Activated CD4-positive, alpha-beta T cell treated with anti-CD3 and anti-CD28 coated beads, Interleukin-2, amount 50 U/mL, for 1 hour (primary cell): ENCODE measurements around the gene CERS1.
"Not testable (repeated sequence)": the region's sequence is repeated elsewhere in the genome, so short reads cannot be mapped to it uniquely, and the experiment has no call there.

Source experiments
- DNase-seq: peaks from one replicate; pipeline ENCODE4 v3.0.0-alpha.2; 2020

The CERS1 gene

GRCh38 chr19:18917593-18917992, 21.6 kb upstream of the CERS1 start:
- DNase-seq = not testable (repeated sequence)

- peak; percentile 24 for DNase-seq
Measured at GRCh38 chr19:18915639-18916038, 19.7 kb upstream of the CERS1 start.

DNA sequence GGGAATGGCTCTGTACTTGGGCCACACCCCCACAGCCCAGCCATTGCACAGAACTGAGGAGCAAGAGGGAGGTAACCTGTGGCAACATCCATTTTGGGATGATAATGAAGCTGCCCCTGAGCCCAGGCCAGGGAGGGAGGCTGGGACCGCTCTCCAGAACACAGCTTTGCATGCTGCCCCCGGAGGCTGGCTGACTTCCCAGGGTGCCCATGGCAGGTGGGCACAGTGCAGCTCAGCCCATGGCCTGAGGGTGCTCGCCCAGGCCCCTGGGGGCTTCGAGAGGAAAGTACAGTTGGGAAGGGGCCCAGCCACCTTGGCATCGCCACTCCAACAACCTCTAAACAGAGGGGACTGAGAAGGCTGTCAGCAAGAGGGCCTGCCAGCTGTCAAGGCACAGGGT, 17.5 kb upstream of the CERS1 start:
- no peak for DNase-seq

DNA sequence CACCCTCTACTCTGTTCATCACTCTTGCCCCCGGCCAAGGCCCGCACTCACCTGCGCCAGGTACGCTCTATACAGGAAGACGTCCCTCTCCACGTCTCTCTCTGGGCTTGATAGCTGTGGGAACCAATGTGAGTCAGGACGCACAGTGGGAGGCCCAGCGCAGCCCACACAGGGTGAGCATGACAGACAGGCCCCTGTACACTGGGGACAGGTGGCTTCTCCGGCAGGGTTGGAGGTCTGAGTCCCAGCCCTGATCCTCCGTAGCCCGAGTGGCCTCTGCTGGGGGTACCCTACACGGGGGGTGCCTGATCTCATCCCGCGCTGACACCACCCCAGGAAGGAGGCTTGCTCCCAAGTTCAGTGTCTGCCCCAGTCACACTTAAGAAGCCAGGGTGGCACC, 17.0 kb upstream of the CERS1 start:
- no peak for DNase-seq

DNA sequence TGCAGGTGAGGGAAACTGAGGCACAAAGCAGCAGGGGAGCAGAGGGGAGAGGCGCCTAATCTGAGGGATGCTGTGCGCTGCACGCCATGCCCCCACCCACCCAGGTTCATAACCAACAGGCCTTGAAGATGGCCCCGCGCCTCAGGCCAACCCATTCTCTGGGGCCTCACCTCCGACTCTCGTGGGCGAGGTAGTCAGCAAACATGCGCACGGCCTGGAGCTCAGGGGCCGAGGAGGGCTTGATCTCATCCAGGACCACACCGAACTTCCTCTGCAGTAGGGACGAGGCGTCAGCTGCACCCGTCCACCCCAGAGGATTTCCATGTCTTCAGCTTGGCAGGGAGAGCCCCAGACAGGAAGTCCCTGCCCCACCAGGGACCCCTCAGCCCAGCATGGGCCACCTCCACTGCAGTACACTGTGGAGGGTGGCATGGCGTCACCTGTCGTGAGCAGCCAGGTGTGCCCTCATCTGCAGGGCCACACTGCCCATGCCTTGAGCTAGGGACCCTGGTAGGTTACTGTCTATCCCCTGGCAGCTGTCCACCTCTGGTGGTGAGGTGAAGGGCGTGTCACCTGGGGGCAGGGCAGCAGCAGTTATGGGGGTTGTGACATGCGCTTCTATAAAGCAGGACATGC, 15.0 kb upstream of the CERS1 start:
- DNase-seq = no peak

- no peak for DNase-seq
Measured at GRCh38 chr19:18910010-18910409, 14.1 kb upstream of the CERS1 start.

GRCh38 chr19:18908917-18909619, 13.1 kb upstream of the CERS1 start:
- no peak for DNase-seq

GRCh38 chr19:18906605-18907519, 10.9 kb upstream of the CERS1 start:
- no peak for DNase-seq

- no peak for DNase-seq
Measured at GRCh38 chr19:18905513-18906236, 9.7 kb upstream of the CERS1 start.

DNA sequence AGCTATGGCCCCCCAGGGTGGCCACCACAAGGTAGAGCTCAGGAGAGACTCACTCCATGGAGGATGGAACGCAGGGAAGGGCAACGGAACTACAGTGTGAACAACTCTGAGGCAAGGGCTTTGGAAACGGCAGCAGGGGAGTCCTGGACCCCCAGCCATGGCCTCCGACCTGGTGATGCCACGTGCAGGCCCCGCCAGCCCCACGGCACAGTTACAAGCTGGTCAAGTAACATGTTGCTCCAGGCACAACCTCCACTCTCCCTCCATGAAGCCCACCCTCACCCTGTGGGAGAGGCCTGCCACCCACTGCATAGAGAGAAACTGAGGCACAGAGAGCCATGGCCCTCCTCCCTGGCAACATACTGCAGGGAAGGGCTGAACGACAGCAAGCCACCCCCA, 9.1 kb upstream of the CERS1 start:
- no peak for DNase-seq

DNA sequence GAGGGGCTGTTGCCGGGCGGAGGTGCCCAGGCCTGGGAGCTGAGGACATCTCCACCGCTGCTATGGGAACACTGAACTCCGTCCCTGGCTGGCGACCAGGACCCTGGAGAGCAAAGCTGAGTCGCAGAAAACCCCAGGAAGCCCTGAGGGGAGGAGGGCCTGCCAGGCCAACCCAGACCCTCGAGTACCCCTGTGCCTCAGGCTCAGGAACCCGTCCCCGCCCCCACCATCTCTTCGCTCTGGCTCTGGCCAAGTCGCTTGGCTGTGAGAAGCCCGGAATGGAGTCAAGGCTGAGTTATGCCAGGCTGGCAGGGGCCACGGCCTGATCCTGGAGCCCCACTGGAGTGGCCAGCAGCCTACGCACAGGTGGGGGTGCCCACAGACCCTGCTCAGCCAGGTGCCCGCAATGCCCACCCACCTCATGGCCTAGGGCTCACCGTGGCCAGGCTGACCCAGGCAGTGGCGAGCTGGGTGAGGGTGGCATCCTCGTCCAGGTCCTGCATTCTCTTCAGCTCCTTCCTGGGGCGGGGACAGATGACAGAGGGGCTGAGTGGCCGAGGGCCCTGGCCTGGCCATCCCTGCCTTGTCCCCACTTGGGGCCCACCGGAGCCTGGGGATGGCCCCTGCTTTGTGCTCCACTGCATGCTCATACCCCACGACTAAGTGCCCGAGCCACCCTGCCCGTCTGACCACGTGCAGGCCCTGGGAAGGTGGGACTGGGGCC, 8.5 kb upstream of the CERS1 start:
- no peak for DNase-seq

DNA sequence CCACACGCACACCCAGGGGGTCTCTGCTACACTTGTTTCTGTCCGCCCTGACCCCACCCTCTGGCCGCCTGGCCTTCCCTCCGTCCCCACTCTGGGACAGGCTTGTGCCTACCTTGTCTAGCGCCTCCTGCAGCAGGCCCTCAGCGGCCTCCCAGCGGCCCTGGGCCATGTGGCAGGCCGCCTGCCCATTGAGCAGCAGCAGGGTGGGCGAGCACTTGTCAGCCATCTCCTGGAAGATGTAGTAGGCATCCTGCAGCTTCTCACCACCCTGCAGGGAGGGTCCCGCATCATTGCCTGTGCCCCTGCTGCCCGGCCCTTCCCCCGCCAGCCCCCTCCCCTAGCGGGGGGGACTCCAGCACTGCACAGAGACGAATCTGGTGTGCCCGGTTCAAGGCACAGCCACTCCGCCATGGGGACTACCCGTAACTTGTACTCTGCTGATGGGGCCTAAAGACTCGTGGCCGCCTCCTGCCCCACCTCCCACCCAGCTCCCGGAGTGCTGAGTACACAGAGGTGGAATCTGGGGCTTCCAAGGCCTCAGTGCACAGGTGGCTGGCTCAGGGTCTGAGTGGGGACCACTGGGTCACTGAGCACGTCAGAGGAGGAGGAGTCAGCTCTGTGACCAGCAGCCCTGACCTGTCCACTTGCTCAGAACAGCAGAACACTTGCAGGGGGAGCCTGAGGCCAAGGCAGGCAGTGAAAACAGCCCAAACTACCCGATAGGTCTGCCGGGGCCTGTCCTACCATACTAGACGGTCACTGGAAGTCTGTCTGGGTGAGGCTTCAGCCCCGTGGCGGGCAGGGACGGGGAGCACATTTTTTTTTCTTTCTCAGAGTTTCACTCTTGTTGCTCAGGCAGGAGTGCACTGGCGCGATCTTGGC, 7.4 kb upstream of the CERS1 start:
- no peak for DNase-seq

DNA sequence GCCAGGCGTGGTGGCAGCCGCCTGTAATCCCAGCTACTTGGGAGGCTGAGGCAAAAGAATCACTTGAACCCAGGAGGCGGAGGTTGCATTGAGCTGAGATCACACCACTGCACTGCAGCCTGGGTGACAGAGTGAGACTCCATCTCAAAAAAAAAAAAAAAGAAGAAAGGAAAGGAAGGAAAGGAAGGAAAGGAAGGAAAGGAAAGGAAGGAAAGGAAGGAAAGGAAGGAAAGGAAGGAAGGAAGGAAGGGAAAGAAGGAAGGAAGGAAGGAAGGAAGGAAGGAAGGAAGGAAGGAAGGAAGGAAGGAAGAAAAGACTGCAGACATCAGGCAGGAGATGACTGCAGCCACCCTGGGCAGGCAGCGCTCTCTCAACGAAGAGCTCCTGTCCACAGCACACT, 6.6 kb upstream of the CERS1 start:
- not testable (repeated sequence) for DNase-seq

DNA sequence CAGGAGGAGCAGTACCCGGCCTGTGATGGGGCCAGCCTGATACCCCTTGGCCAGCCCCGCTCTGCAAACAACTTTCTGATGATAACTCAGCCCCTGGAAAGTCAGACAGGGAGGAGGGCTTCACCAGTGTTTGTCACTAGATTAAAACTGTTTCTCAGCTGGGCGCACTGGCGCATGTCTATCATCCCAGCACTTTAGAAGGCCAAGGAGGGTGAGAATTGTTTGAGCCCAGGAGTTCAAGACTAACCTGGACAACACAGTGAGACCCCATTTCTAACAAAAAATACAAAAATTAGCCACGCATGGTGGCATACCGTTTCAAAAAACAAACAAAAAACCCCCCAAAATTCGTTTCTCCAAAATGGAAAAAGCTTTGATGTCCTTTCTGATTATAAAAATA, 5.5 kb upstream of the CERS1 start:
- no peak for DNase-seq

DNA sequence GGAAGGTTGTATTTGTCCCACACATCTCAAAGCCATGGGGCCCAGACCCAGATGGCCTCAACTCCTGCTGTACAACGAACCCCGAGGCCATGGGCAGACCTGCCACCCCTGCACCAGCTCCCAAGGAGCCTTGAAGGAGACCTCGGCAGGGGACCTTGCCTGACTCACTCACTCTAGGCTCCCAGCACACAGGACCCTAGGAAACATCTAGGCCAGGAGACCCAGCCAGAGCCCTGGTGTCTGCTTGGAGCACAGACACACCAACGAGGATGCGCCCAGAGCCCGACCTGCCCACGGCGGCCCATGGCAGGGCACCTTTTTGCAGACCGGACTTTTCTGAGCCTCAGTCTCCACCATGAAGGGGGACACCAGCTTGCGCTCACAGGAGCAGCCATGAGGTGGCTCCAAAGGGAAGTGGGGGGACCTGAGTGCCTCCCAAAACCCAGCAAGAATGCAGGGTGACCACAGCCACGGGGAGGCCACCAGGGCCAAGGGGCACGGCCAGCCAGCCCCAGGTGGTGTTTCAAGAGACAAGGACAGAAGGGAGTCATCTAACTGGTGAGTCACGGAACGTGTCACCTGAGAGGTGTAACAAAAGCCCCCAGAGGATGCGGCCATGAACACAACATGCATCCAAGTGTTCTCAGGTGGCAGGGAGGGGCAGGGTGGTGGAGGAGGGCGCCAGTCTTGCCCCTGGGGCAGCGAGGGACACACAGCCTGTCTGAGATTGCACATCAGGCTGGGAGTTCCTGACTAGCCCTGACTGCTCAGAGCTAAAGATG, 4.9 kb upstream of the CERS1 start:
- no peak for DNase-seq

DNA sequence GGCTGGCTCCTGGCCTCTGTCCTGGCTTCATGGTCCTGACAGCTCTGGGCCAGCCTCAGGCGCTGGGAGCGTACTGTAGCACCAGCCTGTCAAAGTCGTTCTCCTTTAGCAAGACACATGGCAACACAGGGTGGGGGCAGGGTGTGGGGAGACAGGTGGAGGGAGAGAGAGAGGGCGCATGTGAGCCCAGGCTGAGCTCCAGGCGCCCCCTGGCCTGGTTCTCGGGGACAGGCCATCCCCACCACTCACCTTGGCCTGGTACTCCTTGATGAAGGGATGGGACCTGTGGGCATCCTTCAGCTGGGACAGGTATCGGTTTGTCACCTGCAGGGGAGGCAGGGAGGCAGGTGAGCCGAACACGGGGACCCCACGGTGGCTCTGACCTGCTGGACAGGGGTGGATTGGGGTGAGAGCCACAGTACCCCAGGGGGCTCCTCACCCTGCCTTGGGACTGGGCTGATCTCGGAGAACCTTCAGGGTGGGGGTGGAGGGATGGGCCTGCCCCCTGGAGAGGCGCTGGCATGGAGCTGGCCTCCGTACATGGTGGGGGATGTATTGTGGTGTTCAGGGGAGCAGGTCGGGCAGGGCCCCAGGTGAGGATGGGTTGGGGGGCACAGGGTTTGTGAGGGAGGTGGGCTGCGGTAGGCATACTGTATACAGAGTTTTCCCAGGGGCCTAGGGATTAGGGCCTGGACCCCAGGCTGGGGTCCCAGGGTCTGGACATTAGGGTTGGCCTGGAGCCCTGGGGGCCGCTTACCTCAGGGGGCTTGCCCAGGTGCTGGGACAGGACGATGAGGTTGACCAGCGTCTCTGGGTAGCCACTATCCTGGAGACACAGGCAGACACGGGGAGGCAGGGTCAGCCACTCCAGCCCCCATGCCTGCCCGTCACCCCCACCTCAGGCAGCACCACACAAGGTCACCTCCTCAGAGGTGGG, 3.9 kb upstream of the CERS1 start:
- no peak for DNase-seq

GRCh38 chr19:18898607-18899408, 2.9 kb upstream of the CERS1 start:
- no peak for DNase-seq

DNA sequence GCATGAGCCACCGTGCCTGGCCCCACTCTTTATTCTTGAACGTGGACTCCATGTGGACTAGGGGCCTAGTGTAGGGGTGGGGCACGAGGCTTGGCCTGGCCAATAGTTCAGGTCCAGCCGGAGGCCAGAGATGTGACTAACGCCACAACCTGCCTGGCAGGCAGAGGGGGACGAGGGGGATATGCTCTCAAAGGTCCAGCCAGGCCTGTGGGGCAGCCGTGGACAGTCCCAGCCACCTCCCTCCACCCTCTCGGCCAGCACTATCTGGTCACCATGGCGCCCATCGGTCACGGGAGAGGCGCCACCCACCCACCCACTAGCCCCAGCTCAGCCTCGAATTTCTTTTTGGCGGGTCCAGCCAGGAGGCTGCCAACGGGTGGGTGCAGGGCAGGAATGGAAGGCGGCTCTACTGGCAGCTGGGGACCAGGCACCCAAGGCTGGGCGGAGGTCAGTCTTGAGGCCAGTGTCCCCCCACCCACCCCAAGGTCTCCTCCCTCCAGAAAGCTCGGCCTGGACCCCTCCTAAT, 2.2 kb upstream of the CERS1 start:
- DNase-seq = no peak
